NB4 (cell line): Measurements from ENCODE around the gene FCN2.

Experiments used
- DNase-seq: peaks from one replicate; pipeline ENCODE4 v3.0.0; 2010; ENCODE audit warnings: low read depth
- H3K4me3 ChIP-seq: one replicate; pipeline ENCODE4 v1.5.1; 2011; ENCODE audit warnings: mild to moderate bottlenecking, low read depth, low read length, moderate library complexity
- CTCF ChIP-seq: IDR thresholded peaks from one replicate; pipeline ENCODE4 v1.5.1; 2012; ENCODE audit warnings: low read depth, low read length
- MAX ChIP-seq: IDR thresholded peaks from 2 replicates; pipeline ENCODE4 v1.6.1; 2011; ENCODE audit warnings: low read depth, low read length
- MYC ChIP-seq: IDR thresholded peaks from 2 replicates; pipeline ENCODE4 v1.6.1; 2011; ENCODE audit warnings: low read depth, low read length
- POLR2A ChIP-seq: IDR thresholded peaks from 2 replicates; pipeline ENCODE4 v1.6.1; 2011; ENCODE audit warnings: mild to moderate bottlenecking; ENCODE audit not compliant: insufficient read length; ENCODE audit errors: extremely low read depth

FCN2 gene

GRCh38 chr9:134868751-134869553 lies 11.7 kb upstream of the FCN2 start:
- H3K4me3 ChIP-seq = no peak overlapping the region
- TF ChIP-seq CTCF = no peak
- no peak for TF ChIP-seq POLR2A
- TF ChIP-seq MAX = no peak
- no peak for TF ChIP-seq MYC
- no peak for DNase-seq

- H3K4me3 ChIP-seq = no peak overlapping the region
- no peak for TF ChIP-seq MYC
- no peak for TF ChIP-seq POLR2A
- TF ChIP-seq CTCF = no peak
- no peak for TF ChIP-seq MAX
- no peak for DNase-seq
Measured at GRCh38 chr9:134869554-134870300, 10.9 kb upstream of the FCN2 start.

GRCh38 chr9:134870301-134870694 lies 10.3 kb upstream of the FCN2 start:
- no peak overlapping the region for H3K4me3 ChIP-seq
- TF ChIP-seq MYC (no peak), MAX (no peak), POLR2A (no peak), CTCF (no peak)
- no peak for DNase-seq

- no peak overlapping the region for H3K4me3 ChIP-seq
- TF ChIP-seq CTCF = no peak
- TF ChIP-seq POLR2A = no peak
- DNase-seq = no peak
Measured at GRCh38 chr9:134870746-134871662, 9.6 kb upstream of the FCN2 start.

GRCh38 chr9:134871697-134872340 lies 8.8 kb upstream of the FCN2 start:
- TF ChIP-seq MYC (no peak), POLR2A (no peak), CTCF (no peak), MAX (no peak)
- no peak overlapping the region for H3K4me3 ChIP-seq
- DNase-seq = no peak
